ENCODE results near the gene SGPP2.
"Not testable (repeated sequence)": the region's sequence is repeated elsewhere in the genome, so short reads cannot be mapped to it uniquely, and the experiment has no call there.

The SGPP2 gene

GRCh38 chr2:222576171-222577081 lies 152.1 kb downstream of the SGPP2 start:
- no peak for DNase-seq (ENCODE audit: low spot score)

DNA sequence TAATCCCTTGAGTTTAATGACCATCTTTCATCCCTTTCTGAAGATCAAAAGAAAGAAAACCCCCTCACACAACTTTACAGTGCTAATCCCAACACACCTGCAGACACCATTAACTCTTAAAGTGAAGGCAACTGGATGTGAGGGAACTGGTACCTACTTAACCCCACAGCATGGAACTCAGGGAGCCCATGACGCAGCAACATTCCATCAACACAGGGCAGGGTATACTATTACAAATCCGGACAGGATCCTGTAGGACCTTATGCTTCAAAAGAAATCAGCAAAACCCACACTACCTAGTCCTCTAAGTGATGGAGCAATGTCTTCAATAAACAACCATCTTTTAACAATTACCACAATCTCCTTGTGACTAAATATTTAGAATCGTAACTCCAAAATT lies 153.0 kb downstream of the SGPP2 start:
- no peak for DNase-seq (ENCODE audit: low spot score)

- no peak for DNase-seq (ENCODE audit: low spot score)
Observed at GRCh38 chr2:222582928-222583327, 158.6 kb downstream of the SGPP2 start.

DNA sequence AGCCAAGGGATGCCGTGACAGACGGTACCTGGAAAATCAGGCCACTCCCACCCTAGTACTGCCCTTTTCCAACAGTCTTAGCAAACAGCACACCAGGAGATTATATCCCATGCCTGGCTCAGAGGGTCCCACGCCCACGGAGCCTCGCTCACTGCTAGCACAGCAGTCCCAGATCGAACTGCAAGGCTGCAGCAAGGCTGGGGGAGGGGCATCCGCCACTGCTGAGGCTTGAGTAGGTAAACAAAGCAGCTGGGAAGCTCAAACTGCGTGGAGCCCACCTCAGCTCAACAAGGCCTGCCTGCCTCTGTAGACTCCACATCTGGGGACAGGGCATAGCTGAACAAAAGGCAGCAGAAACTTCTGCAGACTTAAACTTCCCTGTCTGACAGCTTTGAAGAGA lies 160.2 kb downstream of the SGPP2 start:
- DNase-seq (ENCODE audit: low spot score), result not testable (repeated sequence)

GRCh38 chr2:222591661-222592060 lies 167.3 kb downstream of the SGPP2 start:
- DNase-seq (ENCODE audit: low spot score), result no peak

- no peak for DNase-seq (ENCODE audit: low spot score)
Observed at GRCh38 chr2:222592176-222592575, 167.8 kb downstream of the SGPP2 start.

GRCh38 chr2:222594679-222595078 lies 170.3 kb downstream of the SGPP2 start:
- DNase-seq (ENCODE audit: low spot score), result no peak

- DNase-seq (ENCODE audit: low spot score), result no peak
Observed at GRCh38 chr2:222595581-222595980, 171.2 kb downstream of the SGPP2 start.

DNA sequence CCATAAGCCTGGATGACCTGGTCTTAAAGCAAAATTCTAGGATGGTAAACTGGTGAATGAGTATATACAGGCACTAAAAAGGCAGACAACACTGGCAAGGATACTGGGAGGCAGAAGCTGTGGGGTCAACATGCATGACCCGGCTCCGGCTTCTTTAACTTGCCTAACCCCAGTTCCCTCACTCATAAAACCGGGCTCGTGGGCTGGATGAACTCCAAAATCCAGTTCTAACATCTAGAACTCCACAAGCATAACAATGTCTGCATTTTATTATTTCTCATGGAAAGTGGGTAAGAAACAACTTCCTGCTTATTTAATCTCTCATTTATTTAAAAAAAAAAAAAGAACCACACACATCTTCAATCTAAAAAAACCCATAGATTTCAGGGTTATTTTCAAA lies 174.3 kb downstream of the SGPP2 start:
- DNase-seq (ENCODE audit: low spot score), result no peak

DNA sequence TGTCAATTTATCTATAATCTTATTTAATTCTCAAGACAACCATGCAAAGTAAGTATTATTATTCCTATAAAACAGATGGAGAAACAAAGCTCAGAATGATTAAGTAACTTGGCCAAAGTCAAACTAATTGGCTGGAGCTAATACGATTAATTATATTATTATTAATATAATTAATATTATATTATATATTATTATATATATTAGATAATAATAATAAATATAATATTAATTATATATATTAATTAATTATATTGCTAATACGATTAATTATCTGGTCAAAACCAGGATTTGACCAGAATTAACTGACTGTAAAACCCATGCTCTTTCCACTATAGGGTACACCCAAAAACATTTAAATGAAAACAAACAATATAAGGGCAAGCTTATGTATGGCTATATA lies 179.2 kb downstream of the SGPP2 start:
- DNase-seq (ENCODE audit: low spot score), result no peak

DNA sequence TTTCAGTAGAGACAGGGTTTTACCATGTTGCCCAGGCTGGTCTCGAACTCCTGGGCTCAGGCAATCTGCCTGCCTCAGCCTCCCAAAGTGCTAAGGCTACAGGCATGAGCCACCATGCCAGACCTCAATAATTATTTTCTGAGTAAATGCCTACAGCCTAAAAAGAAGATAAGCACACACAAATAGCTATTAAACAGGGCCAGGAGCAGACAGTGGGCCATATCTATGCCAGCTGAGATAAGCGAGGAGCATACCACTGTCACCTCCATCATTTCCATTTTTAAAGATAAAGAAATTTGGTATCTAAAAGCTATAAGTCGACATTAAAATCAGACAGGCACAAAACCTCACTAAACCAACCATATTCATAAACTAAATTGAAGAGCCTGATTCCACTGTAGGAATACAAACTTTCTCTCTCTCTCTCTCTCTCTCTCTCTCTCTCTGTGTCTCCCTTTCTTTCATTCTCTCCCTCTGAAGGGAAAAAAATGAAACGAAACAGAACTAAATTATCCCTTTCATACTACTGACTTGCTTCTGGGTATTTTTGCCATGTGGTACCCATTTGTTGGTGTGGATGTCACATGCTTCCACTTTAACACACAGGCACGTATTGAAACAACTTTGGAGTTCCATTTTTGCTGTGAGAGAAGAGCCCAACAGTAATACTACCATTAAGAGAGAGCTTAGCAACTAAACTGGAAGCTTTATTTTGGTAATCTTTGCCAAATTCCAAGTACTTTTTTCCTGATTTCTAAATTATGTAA lies 180.6 kb downstream of the SGPP2 start:
- no peak for DNase-seq (ENCODE audit: low spot score)

DNA sequence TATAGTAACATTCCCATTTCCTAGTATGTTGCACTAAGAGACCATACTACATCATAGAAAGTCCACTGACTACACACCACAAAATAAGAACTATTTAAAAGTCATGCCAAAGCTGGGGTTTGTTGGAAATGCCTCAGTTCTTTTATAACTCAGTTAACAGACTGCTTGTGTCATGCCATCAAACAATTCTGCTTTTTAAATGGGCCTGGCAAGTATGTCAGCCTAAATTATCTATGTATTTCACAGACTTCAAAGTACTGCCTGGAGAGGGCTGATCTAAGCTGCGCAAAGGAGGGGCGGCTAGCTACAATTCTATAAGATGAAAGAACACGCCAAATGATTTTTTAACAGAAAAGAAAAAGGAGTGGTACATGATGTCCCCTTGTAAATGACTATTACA lies 182.0 kb downstream of the SGPP2 start:
- DNase-seq (ENCODE audit: low spot score), result no peak

- no peak for DNase-seq (ENCODE audit: low spot score)
Observed at GRCh38 chr2:222608081-222608480, 183.7 kb downstream of the SGPP2 start.

DNA sequence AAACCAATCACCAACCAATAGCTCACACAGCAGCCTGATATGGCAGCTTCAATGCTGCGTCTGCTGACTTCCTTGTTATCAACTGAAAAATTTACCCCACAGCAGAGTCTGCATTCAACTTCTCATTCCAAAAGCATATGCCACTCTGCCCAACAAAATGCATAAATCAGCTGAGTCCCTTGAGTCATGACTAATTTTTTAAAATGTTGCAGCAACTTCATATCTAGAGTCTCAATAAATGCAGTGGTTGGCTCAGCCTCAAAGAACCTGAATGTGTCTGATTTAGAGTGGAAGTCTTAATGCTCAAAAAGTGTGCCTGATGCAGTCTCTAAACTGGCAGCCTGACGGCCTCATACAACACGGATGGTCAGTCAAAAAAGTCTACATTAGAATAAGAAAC lies 185.0 kb downstream of the SGPP2 start:
- DNase-seq (ENCODE audit: low spot score), result no peak
